GM18909 (cell line): Measurements from ENCODE around the gene TMEM183A.
"Not testable (repeated sequence)": the region's sequence is repeated elsewhere in the genome, so short reads cannot be mapped to it uniquely, and the experiment has no call there.

Experiments
- ATAC-seq: cut with Tn5 transposase; IDR thresholded peaks from one replicate; pipeline ENCODE4 v1.9.1; 2021; ENCODE audit warnings: mild to moderate bottlenecking; ENCODE audit not compliant: unreplicated experiment, poor library complexity

The TMEM183A gene

GRCh38 chr1:202987255-202987654 is 19.9 kb upstream of the TMEM183A start:
- ATAC-seq = no peak

DNA sequence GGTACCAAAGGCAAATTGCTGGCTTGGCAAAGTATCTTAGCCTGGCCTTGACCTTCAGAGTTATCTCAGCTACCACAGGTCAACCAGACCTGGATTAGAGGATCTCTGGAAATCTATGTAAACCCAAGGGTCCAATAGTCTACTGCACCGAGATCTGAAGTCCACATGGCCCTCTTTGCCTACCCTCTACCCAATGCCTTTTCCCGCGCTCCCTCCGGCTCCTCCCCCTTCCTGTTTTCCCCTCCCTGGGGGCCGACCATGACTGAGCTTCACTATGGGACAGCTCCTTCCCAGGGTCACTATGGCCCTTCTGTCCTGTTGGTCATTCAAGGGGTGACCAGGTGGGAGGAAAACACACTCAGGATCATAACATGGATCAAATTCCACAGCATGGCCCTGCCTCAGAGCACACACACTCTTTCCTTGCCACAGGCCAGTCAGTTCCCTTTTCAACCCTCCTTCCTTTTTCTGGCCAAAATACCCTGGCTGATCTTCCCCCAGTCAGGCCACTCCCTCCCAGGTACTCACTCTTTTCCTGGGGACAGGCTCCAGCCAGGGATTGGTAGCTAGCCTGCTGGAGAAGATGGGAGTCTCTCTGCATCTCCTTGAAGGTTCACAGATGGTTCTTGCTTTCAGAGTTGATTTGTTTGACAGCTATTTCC is 19.1 kb upstream of the TMEM183A start:
- no peak for ATAC-seq

DNA sequence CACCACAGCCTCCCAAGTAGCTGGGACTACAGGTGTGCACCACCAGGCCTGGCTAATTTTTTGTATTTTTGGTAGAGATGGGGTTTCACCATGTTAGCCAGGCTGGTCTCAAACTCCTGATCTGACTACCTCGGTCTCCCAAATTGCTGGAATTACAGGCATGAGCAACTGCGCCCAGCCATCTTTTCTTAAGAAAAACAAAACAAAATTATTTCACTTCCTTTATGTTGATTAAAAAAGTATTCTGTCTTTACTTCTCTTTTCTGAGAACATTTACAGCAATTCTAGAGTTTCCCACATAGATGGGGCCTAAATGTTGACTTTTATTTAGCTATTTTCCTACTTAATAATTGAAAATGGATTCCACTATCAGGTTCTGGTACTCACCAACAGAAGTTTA is 17.3 kb upstream of the TMEM183A start:
- ATAC-seq = no peak

GRCh38 chr1:202991112-202991511 is 16.1 kb upstream of the TMEM183A start:
- ATAC-seq = no peak

DNA sequence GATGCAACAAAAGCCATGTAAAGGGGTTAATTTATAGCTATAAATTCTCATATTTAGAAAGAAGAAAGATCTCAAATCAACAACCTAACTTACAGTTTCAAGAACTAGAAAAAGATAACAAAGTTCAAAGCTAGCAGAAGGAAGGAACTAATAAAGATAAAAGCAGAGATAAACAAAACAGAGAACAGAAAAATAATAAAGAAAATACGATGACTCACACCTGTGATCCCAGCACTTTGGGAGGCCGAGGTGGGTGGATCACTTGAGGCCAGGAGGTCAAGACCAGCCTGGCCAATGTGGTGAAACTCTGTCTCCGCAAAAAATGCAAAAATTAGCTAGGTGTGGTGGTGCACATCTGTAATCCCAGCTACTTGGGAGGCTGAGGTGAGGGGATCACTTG is 12.4 kb upstream of the TMEM183A start:
- ATAC-seq = no peak

DNA sequence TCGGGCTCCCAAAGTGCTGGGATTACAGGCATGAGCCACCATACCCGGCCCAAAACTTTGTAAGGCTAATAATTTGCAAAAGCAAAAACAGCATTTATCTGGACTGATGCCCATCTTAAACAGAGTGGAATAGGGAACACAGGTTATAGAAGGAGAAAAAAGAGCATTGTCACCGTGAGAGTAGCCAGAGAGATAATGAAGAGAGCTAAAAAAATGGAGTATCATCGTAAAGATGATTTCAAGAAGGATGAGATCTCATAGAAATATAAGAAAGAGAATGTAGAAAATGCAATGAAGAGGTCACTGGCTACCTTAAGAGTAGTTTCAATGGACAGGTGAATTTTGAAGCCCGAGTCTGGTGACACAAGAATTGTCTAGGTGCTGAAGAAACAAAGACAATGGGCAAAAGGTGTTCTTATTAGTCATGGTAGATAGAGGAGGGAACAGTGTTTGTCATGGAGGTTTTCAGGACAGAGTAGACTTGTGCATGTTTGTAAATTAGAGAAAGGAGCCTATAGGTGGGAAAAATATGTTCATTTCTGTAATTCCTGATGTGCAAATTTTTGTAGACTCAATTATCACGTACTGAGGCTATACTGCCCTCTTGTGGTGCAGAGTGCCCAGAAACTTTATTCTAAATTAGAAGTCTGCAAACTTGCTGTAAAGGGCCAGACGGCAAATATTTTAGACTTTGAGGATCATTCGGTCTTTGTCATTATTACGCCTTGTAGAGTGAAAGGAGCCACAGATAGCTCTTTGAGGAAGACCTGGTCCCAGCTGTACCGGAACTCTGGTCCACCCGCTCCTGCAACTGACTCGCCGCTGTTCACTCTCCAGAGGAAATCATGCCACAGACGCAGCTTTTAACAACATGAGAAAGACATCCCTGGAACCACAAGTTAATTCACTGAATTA is 8.1 kb upstream of the TMEM183A start:
- ATAC-seq = no peak

DNA sequence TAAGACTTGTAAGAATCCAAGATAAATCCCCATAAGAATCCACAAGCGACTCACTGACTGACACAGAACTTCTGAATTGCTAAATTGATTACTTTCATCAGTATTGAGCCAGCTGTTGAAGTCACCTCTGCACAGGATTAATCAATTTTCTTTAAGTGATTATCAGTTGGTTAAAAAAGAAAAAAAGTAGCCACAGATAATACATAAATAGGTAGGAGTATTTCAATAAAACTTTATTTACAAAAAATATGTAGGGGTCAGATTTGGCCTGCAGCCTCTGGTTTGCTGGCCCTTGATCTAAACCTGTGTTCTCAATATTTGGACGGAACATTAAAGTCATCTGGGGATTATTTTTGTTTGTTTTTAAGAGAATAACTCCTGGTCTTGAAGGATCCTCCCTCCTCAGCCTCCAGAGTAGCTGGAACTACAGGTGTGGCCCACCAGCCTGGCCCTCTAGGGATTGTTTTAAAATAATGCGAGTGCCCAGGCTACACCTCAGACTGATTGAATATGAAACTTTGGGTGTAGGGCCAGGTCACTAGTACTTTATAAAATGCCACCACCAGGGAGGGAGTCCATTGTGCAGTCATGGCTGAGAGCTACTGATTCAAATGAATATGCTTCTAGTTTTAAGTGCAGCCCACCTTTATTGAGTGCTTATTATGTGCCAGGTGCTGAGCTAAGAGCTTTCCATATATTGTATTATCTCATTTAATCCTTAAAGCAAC is 6.8 kb upstream of the TMEM183A start:
- ATAC-seq = no peak

GRCh38 chr1:203001986-203002385 is 5.2 kb upstream of the TMEM183A start:
- no peak for ATAC-seq

DNA sequence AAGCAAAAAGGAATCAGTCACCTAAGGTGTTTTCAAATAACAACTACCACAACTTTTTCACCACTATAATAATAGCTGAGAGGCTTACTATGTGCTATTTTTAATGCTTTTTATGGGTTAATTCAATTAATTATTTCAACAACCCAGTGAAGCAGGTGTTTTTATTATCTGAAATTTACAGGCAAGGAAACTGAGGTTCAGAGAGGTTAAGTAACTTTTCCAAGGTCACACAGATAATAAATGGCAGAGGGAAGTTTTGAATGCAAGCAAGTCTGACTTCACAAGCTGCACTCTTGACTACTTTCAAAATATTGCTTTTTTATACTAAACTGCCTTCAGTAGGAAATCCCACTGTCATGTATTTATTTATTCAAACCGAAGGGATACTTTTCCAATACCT is 4.2 kb upstream of the TMEM183A start:
- no peak for ATAC-seq

DNA sequence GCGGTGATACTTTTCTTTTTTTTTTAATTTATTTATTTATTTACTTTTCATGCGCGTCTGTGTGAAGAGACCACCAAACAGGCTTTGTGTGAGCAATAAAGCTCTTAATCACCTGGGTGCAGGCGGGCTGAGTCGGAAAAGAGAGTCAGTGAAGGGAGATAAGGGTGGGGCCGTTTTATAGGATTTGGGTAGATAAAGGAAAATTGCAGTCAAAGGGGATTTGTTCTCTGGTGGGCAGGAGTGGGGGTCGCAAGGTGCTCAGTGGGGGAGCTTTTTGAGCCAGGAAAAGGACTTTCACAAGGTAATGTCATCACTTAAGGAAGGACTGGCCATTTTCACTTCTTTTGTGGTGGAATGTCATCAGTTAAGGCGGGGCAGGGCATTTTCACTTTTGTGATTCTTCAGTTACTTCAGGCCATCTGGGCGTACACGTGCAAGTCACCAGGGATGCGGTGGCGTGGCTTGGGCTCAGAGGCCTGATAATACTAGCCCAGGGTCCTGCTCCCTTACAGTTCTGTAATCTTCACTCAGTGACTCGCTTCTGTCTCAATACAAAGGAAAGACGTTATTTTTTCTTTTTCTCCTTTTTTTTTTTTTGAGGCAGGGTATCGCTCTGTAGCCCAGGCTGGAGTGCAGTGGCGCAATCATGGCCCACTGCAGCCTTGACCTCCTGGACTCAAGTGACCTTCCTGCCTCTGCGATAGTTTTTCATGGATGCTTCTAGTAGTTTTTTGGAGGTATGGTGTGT is 1.6 kb upstream of the TMEM183A start:
- ATAC-seq = not testable (repeated sequence)

DNA sequence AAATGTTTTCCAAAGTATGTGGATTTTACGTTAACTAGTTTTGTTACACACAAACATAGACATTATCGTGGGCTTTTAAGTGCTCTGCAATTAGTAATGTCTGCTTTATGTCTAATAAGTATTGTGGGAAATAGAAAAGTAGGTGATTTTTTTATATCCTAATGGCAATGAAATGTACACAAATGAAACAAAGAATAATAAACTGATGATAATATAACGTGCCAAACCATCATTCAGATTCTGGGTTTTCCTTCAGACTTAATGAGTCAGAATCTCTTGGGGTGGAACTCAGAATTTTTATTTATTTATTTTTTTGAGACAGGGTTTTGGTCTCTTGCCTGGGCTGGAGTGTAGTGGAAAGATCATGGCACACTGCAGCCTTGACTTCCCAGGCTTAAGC is 2.0 kb downstream of the TMEM183A start:
- ATAC-seq = no peak

DNA sequence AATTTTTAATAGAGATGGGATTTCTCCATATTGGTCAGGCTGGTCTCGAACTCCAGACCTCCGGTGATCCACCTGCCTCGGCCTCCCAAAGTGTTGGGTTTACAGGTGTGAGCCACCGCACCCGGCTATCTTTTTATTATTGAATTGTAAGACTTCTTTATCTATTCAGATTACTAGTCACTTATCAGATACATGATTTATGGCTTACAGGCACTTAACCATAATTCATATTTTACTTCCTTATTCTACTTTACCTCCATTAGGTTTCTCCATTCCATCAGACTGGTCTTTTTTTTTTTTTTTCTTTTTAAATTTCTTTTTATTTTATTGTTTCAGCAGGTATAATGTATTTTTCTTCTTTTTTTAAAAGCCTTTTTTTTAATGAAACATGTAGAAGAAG is 4.4 kb downstream of the TMEM183A start:
- ATAC-seq = no peak

- no peak for ATAC-seq
Measured at GRCh38 chr1:203017061-203017460, 9.9 kb downstream of the TMEM183A start.

DNA sequence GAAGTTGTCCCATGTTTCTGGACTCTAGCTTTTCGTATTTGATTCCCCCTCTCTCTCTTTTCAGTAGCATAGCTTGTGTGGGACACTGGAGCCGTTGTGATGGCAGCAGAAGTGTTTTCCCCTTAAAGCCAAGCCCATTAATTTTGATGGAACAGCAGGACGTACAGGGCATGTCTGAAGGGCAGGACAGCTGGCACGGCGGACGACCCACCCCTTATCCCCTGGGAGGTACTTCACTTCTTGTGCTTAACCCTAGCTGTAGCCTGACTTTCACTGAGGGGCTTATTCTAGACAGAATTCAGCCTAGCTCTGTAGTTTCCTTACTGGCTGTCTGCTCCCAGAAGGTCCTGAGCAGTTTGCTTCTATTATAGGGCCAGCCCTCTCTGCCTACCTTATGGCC is 10.5 kb downstream of the TMEM183A start:
- no peak for ATAC-seq

DNA sequence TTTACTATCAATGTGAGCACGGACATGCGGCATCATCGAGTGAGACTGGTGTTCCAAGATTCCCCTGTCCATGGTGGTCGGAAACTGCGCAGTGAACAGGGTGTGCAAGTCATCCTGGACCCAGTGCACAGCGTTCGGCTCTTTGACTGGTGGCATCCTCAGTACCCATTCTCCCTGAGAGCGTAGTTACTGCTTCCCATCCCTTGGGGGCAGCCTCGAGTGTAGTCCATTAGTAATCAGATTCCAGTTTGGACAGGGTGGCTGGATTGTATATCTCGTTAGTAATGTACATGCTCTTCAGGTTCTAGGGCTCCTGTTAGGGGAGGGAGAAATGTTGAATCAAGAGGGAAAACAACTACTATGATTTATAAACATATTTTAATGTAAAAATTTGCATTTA is 15.7 kb downstream of the TMEM183A start:
- ATAC-seq = not testable (repeated sequence)

GRCh38 chr1:203025686-203026030 is 18.5 kb downstream of the TMEM183A start:
- ATAC-seq = no peak

- peak; percentile 77 for ATAC-seq
Measured at GRCh38 chr1:203026031-203026665, 19.0 kb downstream of the TMEM183A start, which contains the start of gene PPFIA4. PPFIA4 (plus strand) TSS chr1:203026491; CDS start chr1:203039009, 12,518 bp downstream.

GRCh38 chr1:203026666-203027663 is 19.8 kb downstream of the TMEM183A start:
- ATAC-seq = peak; percentile 1
